ENCODE data around the gene DACH1. TPM values are rescaled to one million over a fixed set of nuclear protein-coding genes. Genes with fewer than 3 reads are reported as not detected.

Gene DACH1
- total RNA-seq, 4 donors from 2014 or later: 1.2 to 7.9 (median 4.4) TPM

DNA sequence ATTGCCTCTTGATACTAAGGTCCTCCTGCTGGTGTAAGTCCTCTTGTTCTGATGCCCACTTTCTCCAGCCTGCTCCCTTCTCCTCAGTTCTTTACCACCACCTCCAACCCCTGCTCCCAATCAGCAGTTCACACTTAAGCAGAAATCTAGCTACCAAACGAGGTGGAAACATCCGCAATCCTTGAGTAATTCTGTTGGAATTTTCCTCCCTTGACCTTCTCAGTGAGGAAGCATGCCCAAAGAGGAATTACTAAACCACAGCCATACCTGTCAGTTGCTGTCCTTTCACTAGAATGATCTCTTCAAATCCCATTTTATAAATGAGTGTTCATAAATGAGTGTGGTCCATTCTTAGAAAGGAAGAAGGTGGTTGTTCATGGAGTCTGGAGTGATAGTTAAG lies 289.9 kb downstream of the DACH1 start:
- TF ChIP-seq, protein P1, sequence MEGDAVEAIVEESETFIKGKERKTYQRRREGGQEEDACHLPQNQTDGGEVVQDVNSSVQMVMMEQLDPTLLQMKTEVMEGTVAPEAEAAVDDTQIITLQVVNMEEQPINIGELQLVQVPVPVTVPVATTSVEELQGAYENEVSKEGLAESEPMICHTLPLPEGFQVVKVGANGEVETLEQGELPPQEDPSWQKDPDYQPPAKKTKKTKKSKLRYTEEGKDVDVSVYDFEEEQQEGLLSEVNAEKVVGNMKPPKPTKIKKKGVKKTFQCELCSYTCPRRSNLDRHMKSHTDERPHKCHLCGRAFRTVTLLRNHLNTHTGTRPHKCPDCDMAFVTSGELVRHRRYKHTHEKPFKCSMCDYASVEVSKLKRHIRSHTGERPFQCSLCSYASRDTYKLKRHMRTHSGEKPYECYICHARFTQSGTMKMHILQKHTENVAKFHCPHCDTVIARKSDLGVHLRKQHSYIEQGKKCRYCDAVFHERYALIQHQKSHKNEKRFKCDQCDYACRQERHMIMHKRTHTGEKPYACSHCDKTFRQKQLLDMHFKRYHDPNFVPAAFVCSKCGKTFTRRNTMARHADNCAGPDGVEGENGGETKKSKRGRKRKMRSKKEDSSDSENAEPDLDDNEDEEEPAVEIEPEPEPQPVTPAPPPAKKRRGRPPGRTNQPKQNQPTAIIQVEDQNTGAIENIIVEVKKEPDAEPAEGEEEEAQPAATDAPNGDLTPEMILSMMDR (IDR thresholded peaks at IDR 0.05; ENCODE audit: low read depth): no peak

DNA sequence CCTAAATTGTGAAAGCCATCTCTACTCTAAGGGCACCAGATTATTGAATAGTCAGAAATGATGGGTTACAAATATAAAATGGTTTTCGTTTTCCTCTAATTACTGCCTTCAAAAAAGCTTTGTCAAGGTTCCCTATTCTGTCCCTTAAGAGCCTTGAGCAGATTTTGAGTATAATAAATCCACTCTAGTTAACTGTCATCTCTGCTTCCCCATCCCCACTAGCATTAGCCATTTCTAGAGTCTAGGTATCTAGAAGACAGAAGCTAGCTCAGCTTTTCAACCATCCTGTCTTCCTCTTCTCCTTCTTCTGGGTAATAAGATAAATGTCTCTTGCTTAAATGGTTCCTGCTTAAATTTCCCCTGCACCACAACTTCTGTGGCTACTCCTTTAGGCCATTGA lies 290.4 kb downstream of the DACH1 start:
- TF ChIP-seq, protein P1 (IDR thresholded peaks at IDR 0.05; ENCODE audit: low read depth): no peak

DNA sequence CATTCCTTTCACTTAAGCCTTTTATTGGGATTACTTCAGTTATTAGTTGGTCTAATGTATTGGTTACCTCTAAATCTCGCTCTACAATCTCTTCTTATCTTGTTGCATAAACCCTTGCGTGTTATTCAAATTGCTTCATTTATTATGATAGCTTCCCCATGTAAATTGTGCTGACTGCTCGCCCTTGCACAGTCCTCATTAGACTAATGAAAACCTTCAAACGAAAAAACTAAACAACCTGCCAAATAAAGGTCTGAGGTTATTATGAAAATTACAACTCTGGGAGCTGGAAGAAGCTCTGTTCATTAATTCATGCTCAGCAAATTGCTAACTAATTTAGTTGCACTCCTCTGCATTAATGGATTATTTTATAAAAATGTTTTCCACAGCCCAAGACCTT lies 320.1 kb downstream of the DACH1 start:
- TF ChIP-seq, protein P1 (IDR thresholded peaks at IDR 0.05; ENCODE audit: low read depth): no peak

DNA sequence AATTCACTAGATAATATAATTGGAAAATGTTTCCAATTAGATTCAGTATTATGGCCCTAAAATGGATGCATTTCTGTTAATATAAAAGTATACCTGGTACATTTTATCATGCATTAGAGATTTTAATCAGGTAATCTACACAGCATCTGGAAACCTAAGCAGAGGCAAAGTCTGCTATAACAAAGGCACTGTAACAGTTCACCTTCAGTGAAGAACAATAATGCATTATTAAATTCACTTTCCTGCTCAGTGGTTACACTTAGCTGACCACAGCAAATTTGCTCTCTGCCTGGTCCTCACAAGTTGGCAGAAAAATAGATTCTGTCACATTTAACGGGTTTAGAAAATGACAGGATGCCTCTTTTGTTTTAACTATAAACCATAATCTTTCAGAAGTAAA lies 326.9 kb downstream of the DACH1 start:
- TF ChIP-seq, protein P1 (IDR thresholded peaks at IDR 0.05; ENCODE audit: low read depth): no peak

DNA sequence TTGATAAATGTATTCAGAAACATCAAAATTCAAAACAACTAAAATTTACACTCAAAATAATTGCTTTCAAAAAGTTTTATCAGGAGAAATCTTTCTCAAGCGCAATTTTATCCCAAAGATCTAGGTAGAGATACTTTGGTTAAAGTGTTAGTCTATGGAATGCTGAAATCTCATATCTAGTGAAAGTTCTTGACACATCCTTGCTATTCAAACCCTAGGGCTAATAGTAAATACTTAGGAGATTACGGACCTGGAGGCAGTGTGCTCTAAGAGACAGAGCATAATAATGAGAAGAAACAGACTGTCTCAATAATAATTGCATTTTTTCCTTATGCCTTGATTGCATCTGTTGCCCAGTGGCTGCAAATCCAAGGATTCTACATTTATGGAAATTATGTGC lies 330.8 kb downstream of the DACH1 start:
- TF ChIP-seq, protein P1 (IDR thresholded peaks at IDR 0.05; ENCODE audit: low read depth): no peak

DNA sequence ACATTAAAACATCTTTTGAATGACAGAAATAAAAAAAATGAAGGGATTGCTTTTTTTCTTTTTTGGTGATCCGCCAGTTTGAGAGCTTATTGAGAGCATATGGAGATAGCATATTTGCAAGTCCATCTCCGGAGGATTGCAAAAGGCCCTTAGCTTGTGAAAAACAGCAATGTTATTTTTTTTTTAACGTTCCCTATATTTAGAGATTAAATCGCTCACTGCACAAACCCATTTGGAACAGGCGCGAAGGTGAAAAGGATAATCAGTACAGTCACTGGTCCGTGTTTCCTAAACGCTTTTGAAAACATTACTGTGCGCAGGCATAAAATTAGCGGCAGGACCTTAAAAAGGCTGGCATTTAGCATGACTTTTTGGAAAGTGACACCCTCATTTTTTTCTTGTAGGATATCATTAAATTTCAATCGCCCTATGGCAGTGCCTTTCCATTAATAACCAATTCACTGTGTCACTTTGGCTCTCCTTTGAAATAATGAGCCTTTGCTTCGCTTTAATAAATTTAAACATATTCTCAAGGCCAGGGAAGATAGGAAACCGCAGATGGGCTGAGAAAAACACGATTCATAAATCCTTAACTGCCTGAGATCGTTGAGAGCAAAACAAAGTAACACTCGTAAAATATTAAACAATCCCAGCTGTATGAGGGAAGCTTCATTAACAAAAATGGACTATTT lies 342.2 kb downstream of the DACH1 start:
- TF ChIP-seq, protein P1 (IDR thresholded peaks at IDR 0.05; ENCODE audit: low read depth): no peak

DNA sequence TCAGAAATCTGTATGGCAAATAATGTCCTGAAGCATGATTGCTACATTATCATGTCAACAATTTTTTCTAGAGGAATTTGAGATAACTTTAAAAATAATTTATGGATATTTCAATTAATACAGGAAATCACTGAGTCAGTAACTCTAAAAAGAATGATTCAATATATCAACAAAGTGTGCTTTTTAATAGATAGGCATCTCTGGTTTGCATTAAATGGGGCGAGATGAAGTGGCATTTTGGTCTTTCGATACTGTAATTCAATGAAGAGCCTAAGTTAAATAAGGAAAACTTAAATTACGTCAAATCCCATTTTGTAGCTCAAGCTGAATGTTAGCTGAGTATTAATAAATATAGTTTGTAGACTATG lies 342.8 kb downstream of the DACH1 start:
- TF ChIP-seq, protein P1 (IDR thresholded peaks at IDR 0.05; ENCODE audit: low read depth): no peak
